Activated CD4-positive, alpha-beta T cell treated with anti-CD3 and anti-CD28 coated beads, Interleukin-2, amount 50 U/mL, for 4 hours (primary cell): ENCODE results near the gene SLC18A2.

Source experiments
- DNase-seq, 2 experiments: peaks; one replicate each; pipeline ENCODE4 v3.0.0-alpha.2; 2020

Gene SLC18A2

DNA sequence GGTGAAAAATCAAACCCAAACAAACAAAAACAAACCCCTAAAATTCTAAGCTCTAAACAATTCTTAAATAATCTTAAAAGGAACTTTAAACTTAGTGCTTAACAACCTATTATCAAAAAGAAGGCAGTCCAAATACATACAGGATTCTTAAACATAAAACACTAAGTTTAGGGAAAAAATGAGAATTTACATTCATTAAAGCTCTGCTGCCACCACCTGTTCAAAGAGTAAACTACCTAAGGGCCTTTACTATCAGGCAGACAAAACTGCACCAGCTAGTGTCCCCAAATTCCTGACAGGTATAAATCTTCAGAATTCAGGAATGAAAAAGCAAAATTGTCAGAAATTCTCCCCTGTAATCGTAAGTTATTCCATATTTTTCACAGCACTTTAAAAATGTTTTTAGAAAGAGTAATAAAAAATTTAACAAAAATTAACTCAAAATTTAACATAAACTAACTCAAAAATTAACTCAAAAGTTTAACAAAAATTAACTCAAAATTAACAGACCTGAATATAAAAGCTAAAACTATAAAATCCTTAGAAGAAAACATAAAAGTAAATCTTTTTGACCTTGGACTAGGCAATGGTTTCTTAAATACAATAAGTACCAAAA lies 79.2 kb downstream of the SLC18A2 start:
- DNase-seq, result no peak

GRCh38 chr10:117322260-117322659 lies 81.3 kb downstream of the SLC18A2 start:
- no peak for DNase-seq

DNA sequence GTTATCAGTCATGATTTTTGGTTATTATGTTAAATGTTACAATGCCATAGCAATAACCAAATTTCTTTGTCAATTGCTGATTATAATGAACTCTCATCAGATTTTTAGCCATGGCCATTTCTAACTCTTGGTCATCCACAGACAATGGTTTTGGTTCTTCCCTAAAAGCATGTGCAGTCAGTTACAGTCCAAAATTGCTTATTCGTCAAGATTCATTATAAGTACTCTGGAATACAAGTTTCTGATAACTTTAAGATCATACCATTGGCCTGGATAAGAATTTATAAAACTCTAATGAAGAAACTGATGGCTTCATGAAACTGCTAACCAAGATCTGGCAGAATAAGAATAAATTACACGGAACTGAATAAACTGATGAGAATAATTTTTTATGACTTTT lies 83.5 kb downstream of the SLC18A2 start:
- no peak for DNase-seq

DNA sequence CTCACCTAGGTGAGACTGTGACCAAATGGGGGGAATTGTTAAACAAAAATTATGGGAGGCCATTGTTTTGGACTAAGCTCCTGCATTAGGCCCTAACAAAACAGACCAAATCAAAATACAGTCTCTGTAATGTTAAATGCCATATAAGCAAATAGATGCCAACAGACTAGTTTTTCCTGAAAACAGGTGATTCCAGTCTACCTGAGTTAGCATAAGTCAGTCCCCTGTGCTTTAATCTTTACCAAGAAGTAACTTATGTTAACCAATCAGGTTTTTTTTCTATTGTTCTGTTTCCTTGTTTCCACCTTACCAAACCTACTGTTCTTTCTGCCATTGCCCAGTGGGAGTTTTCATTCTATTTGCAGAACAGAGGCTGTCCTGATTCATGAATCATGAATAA lies 86.3 kb downstream of the SLC18A2 start:
- no peak for DNase-seq
